ENCODE measurements around the gene DTX3. TPM values are rescaled to one million over a fixed set of nuclear protein-coding genes. Genes with fewer than 3 reads are reported as not detected.

The DTX3 gene
- total and polyA plus RNA-seq, 2 of the 13 experiments (the other 11 are each of a cell fraction or from before 2014, with no cell fraction given) = 9.0 to 27.2 TPM

DNA sequence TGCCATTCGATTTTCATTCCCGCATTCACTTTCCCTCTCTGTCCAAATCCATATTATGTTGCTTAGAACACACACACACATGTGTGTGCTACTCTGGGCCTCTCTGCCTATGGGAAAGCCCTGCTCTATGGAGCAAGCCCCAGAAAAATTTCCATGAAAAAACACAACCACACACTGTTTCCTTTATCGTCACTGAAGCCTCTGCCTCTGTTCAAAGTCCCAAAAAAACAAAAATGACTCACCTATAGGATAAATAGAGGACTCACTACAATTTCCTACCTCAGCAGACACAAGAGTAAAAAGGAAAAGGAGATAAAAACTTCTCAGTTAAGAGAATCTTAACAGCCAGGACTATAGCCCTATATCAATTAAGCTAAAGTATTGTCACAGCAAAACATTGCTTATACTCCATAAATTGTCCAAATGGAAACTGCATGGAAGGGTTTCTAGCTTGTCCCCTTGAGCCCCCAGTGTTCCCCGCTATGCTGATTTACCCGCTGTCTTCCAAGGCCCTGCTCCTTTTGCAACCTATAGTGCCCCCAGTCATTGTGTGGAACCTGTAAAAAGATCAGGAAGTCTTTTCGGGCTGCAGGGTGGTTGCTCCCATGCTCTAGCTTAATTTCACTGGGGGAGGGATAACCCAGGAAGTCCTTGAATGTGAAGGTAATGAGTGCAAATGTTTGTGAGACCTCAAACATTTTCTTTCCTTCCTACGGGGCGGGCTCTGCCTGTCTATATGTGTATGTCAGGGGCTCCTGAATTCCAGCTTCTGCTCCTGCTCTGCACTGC, 24.8 kb upstream of the DTX3 start (continued):
- TF ChIP-seq, protein P1, sequence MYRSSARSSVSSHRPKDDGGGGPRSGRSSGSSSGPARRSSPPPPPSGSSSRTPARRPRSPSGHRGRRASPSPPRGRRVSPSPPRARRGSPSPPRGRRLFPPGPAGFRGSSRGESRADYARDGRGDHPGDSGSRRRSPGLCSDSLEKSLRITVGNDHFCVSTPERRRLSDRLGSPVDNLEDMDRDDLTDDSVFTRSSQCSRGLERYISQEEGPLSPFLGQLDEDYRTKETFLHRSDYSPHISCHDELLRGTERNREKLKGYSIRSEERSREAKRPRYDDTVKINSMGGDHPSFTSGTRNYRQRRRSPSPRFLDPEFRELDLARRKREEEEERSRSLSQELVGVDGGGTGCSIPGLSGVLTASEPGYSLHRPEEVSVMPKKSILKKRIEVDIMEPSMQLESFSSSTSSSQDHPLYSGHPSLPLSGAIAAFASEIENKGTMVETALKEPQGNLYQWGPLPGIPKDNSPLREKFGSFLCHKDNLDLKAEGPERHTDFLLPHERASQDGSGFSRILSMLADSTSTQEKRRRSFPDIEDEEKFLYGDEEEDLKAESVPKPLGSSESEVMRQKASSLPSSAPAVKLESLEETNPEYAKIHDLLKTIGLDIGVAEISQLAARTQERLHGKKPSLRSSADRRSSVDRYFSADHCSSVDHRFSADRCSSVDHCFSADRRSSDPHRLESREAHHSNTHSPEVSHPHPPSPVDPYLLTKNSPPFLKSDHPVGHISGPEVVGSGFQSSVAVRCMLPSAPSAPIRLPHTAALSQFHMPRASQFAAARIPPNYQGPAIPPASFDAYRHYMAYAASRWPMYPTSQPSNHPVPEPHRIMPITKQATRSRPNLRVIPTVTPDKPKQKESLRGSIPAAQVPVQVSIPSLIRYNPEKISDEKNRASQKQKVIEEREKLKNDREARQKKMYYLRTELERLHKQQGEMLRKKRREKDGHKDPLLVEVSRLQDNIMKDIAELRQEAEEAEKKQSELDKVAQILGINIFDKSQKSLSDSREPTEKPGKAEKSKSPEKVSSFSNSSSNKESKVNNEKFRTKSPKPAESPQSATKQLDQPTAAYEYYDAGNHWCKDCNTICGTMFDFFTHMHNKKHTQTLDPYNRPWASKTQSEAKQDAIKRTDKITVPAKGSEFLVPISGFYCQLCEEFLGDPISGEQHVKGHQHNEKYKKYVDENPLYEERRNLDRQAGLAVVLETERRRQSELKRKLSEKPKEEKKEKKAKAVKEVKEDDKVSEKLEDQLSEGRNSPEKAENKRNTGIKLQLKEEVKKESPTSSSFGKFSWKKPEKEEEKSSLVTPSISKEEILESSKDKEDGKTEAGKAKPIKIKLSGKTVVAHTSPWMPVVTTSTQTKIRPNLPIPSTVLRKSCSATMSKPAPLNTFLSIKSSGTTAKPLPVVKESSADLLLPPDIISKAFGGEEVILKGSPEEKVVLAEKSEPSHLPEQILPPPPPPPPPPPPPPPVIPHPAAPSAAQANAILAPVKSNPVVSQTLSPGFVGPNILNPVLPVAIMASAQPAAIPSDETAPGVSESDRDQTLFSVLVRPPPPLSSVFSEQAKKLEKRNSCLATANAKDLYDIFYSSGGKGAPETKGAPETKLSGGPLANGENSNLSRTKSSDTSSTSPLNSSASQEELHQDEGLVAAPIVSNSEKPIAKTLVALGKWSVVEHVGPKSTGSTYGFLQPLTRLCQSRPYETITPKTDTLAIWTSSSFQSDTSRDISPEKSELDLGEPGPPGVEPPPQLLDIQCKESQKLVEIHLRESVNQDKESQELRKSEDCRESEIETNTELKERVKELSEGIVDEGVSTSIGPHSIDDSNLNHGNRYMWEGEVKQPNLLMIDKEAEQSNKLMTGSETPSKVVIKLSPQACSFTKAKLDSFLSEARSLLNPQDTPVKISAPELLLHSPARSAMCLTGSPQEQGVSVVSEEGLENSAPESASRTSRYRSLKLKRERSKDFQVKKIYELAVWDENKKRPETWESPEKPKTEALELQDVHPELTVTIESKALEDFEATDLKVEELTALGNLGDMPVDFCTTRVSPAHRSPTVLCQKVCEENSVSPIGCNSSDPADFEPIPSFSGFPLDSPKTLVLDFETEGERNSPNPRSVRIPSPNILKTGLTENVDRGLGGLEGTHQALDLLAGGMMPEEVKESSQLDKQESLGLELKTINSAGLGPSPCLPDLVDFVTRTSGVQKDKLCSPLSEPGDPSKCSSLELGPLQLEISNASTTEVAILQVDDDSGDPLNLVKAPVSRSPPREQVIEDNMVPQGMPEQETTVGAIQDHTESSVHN (CRISPR knock-in tag; IDR thresholded peaks at IDR 0.05) = no peak
- TF ChIP-seq ZNF468 (CRISPR knock-in tag; IDR thresholded peaks at IDR 0.05) = no peak
- peak; percentile 56 for TF ChIP-seq CEBPG (CRISPR knock-in tag; IDR thresholded peaks at IDR 0.05)
- TF ChIP-seq KDM6A (CRISPR knock-in tag; IDR thresholded peaks at IDR 0.05; ENCODE audit: low read depth) = peak; percentile 61
- no peak for TF ChIP-seq PCBP1 (IDR thresholded peaks at IDR 0.05; ENCODE audit: borderline replicate concordance, low read depth, low read length)
- TF ChIP-seq ZNF460 (CRISPR knock-in tag; IDR thresholded peaks at IDR 0.05; ENCODE audit: borderline replicate concordance) = 0 out of 2 replicates have a peak, but pooled peaks have one; percentile 18
- TF ChIP-seq, protein P2, sequence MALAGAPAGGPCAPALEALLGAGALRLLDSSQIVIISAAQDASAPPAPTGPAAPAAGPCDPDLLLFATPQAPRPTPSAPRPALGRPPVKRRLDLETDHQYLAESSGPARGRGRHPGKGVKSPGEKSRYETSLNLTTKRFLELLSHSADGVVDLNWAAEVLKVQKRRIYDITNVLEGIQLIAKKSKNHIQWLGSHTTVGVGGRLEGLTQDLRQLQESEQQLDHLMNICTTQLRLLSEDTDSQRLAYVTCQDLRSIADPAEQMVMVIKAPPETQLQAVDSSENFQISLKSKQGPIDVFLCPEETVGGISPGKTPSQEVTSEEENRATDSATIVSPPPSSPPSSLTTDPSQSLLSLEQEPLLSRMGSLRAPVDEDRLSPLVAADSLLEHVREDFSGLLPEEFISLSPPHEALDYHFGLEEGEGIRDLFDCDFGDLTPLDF (CRISPR knock-in tag; IDR thresholded peaks at IDR 0.05) = no peak
- no peak for TF ChIP-seq ZNF7 (CRISPR knock-in tag; IDR thresholded peaks at IDR 0.05)
- no peak for TF ChIP-seq GATAD1 (CRISPR knock-in tag; IDR thresholded peaks at IDR 0.05)
- TF ChIP-seq JUND (CRISPR knock-in tag; IDR thresholded peaks at IDR 0.05) = peak; percentile 86
- no peak for TF ChIP-seq U2AF1 (optimal IDR thresholded peaks at IDR 0.05; ENCODE audit: low read depth, low read length)
- no peak for TF ChIP-seq ZNF772 (CRISPR knock-in tag; IDR thresholded peaks at IDR 0.05)
- TF ChIP-seq, protein P3, sequence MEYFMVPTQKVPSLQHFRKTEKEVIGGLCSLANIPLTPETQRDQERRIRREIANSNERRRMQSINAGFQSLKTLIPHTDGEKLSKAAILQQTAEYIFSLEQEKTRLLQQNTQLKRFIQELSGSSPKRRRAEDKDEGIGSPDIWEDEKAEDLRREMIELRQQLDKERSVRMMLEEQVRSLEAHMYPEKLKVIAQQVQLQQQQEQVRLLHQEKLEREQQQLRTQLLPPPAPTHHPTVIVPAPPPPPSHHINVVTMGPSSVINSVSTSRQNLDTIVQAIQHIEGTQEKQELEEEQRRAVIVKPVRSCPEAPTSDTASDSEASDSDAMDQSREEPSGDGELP (IDR thresholded peaks at IDR 0.05; ENCODE audit: borderline replicate concordance, low read depth) = no peak; the same call in 1 of the 2 replicates
- no peak for TF ChIP-seq ZNF780A (CRISPR knock-in tag; IDR thresholded peaks at IDR 0.05)
- TF ChIP-seq SP4 (CRISPR knock-in tag; IDR thresholded peaks at IDR 0.05) = no peak
- TF ChIP-seq PHF20 (CRISPR knock-in tag; IDR thresholded peaks at IDR 0.05) = no peak
- no peak for TF ChIP-seq ZNF484 (CRISPR knock-in tag; IDR thresholded peaks at IDR 0.05; ENCODE audit: borderline replicate concordance, low read depth)
- TF ChIP-seq ATF7-NPFF (CRISPR knock-in tag; IDR thresholded peaks at IDR 0.05; ENCODE audit: low read depth) = no peak
- TF ChIP-seq SRSF1 (optimal IDR thresholded peaks at IDR 0.05; ENCODE audit: low read depth, low read length) = no peak
- no peak for TF ChIP-seq ZKSCAN5 (CRISPR knock-in tag; IDR thresholded peaks at IDR 0.05)

All from HepG2 (cell line).